SH-SY5Y (cell line): Measurements from ENCODE around the gene SELENOS.

Source experiments
- GATA2 ChIP-seq: IDR thresholded peaks from 2 replicates; pipeline ENCODE4 v1.6.1; 2011; ENCODE audit warnings: mild to moderate bottlenecking, low read depth, low read length
- GATA3 ChIP-seq: IDR thresholded peaks from 2 replicates; pipeline ENCODE4 v1.6.1; 2011; ENCODE audit warnings: low read depth, mild to moderate bottlenecking, low read length, moderate library complexity

DNA sequence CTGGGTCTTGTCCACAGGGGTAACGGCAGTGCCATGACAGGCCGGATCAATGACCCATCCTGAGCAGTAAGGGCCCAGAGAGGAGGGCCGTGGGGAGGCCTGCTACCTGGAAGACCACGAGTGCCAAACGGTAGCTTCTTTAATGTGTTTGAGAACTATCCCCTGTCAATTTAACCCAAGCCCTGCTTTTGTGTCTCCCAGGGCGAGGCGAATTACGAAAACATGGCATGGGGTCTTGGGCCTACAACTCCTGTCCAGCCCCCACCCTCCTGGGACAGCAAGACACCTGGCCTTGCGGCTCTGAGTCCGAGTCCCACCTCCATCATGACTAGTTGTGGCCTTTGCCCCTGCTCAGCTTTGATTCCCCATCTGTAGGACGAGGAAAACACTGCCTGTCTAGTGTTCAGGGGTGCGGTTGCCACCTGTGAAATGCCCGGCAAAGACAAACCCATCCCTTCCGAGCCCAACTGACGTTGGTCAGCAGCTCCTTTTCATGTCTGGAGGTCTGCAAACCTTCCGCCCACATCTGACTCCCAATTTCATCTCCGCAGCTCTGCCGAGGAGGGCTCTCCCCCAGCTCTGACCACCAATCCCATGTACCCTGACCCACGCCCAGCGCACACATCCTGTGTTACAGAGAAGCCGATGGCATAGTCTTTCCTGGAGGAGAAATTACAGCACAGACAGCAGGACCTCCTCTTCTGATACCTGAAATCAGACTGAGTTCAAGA is 46.7 kb upstream of the SELENOS start:
- no peak for TF ChIP-seq GATA3
- TF ChIP-seq GATA2 = no peak
